Measurements from ENCODE around the gene USPL1.

DNA sequence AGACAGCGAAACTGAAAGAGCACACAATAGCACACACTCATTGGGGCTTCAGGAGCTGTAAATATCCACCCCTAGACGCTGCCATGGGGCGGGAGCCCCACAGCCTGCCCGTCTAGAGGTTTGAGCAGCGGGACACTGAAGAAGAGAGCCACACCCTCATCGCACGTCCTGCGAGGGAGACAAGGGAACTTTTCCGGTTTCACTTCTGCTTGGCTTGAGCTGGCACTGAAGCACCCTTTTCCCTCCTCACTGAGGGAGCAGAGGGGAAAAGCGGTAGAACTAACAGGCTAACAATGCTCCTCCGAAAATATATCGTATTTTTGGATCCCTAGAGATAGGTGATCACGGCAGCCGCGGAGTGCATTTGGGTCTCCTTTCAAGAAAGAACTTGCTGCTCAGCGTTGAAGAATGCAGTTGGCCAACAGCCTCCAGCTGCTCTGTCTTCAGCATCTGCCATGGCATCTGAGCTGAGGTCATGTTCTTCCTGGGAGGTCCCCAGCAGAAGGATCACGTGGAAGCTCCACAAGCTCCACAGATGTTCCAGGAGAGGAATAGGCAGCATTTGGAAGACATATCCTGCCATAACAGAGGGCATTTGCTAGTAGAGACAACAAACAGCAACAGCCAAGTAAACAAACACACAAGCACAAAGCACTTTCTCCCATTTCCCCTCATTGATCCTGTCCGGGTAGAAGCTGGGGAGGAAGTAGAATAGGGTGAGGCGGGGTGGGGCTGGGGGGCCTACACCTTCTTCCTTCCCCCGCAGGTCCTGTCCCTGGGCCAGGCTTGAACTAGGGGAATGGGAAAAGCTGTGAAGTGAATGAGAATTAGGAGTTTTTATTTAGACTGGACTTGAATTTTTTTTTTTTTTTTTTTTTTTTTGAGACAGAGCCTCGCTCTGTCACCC lies 72.8 kb downstream of the USPL1 start:
- TF ChIP-seq YY1 (IDR thresholded peaks at IDR 0.05; ENCODE audit: insufficient read depth, insufficient read length) (no peak), SUZ12 (IDR thresholded peaks at IDR 0.05; ENCODE audit: extremely low read depth, insufficient read depth, insufficient read length) (no peak), ZNF274 (IDR thresholded peaks at IDR 0.05; ENCODE audit: low read depth, low read length) (no peak)
